A549 (cell line): ENCODE results near the gene DDX10. TPM values are rescaled to one million over a fixed set of nuclear protein-coding genes. Genes with fewer than 3 reads are reported as not detected.
A peak's percentile ranks its signal among the peaks of the same experiment; 100 is the strongest.

Experiments
- ATAC-seq, 2 experiments: fragments of 200-7000 bp in 1 of 2; fragments of >200 bp in 1 of 2; cut with Nextera tagmentation in 1 of 2; cut with Tn5 transposase in 1 of 2; 3 replicates each; pipeline versions ENCODE4 v1.8.0 to v1.9.1; 2018 to 2020; ENCODE audit warnings: mild to moderate bottlenecking in 1 of 2, moderate library complexity in 1 of 2
- CTCF ChIA-PET: fragments of 300-600 bp; sonication (Branson Sonifier 250); formaldehyde crosslinking; extraction: SDS; loops from one replicate; lab custom pipeline; 2021; ENCODE audit warnings: antibody characterized with exemption, inconsistent platforms; lab: Yijun Ruan, JAX
- POLR2A ChIA-PET: fragments of 350-600 bp; formaldehyde crosslinking; extraction: SDS; loops from one replicate; lab custom pipeline; 2021; ENCODE audit warnings: antibody characterized with exemption, inconsistent platforms; lab: Yijun Ruan, JAX
- DNase-seq, 2 experiments: peaks; one replicate each; pipeline versions ENCODE4 v3.0.0 to v3.0.0-alpha.2; 2011 to 2016; ENCODE audit warnings: low read depth in 1 of 2, low spot score in 1 of 2
- FAIRE-seq: peaks from 2 replicates; lab custom pipeline; 2011; peaks lifted over from hg19 to GRCh38; lab: Jason Lieb, UNC
- H3K27ac ChIP-seq, 2 experiments: fragments of >200 bp; sonication (Bioruptor Twin); formaldehyde crosslinking; 3 replicates each; pipeline ENCODE4 v1.5.1; 2016 to 2017
- H3K4me1 ChIP-seq: fragments of >200 bp; sonication (Bioruptor Twin); formaldehyde crosslinking; 3 replicates; pipeline ENCODE4 v1.6.1; 2016
- H3K4me2 ChIP-seq: fragments of >200 bp; sonication (Bioruptor Twin); formaldehyde crosslinking; 3 replicates; pipeline ENCODE4 v1.6.1; 2016
- H3K4me3 ChIP-seq: fragments of >200 bp; sonication (Bioruptor Twin); formaldehyde crosslinking; 3 replicates; pipeline ENCODE4 v1.5.1; 2016
- H3K9me3 ChIP-seq: fragments of >200 bp; sonication (Bioruptor Twin); formaldehyde crosslinking; 3 replicates; pipeline ENCODE4 v1.6.1; 2016
- CHD4 ChIP-seq: fragments of 200-600 bp; sonication (generic); IDR thresholded peaks from 2 replicates; pipeline ENCODE4 v1.6.1; 2016; ENCODE audit warnings: antibody characterized with exemption, mild to moderate bottlenecking, borderline replicate concordance
- CTCF ChIP-seq: fragments of >200 bp; sonication (Bioruptor Twin); formaldehyde crosslinking; IDR thresholded peaks from 3 replicates; pipeline ENCODE4 v1.5.1; 2016
- GATA3 ChIP-seq: IDR thresholded peaks from 2 replicates; pipeline ENCODE4 v1.6.1; 2012; ENCODE audit warnings: borderline replicate concordance
- JUN ChIP-seq, 2 experiments: fragments of >200 bp; sonication (Bioruptor Twin); formaldehyde crosslinking; IDR thresholded peaks; 2 replicates in 1 of 2; 3 replicates in 1 of 2; pipeline ENCODE4 v1.6.1; 2016 to 2017
- KDM1A ChIP-seq: fragments of 200-600 bp; sonication (generic); IDR thresholded peaks from 2 replicates; pipeline ENCODE4 v1.6.1; 2016; ENCODE audit warnings: low read depth, mild to moderate bottlenecking
- MAFK ChIP-seq: fragments of 450-650 bp; IDR thresholded peaks from 2 replicates; pipeline ENCODE4 v1.6.1; 2014; ENCODE audit not compliant: partially characterized antibody
- MAX ChIP-seq: IDR thresholded peaks from 2 replicates; pipeline ENCODE4 v1.6.1; 2012
- NFE2L2 ChIP-seq: fragments of 150-350 bp; conservative IDR thresholded peaks from 2 replicates; pipeline ENCODE4 v1.6.1; 2014; ENCODE audit warnings: low read length
- POLR2A ChIP-seq: IDR thresholded peaks from 2 replicates; pipeline ENCODE4 v1.6.1; 2012; ENCODE audit warnings: mild to moderate bottlenecking, low read length
- RAD21 ChIP-seq, 2 experiments: fragments of >200 bp in 1 of 2; sonication (Bioruptor Twin) in 1 of 2; formaldehyde crosslinking in 1 of 2; IDR thresholded peaks in 1 of 2; conservative IDR thresholded peaks in 1 of 2; 2 replicates in 1 of 2; 3 replicates in 1 of 2; pipeline ENCODE4 v1.6.1; 2012 to 2018; ENCODE audit warnings: inconsistent platforms in 1 of 2
- RFX5 ChIP-seq: fragments of 450-650 bp; IDR thresholded peaks from 2 replicates; pipeline ENCODE4 v1.7.1; 2014; ENCODE audit warnings: antibody characterized with exemption, mild to moderate bottlenecking, moderate library complexity
- RNF2 ChIP-seq: fragments of 200-600 bp; sonication (generic); IDR thresholded peaks from 2 replicates; pipeline ENCODE4 v1.6.1; 2016; ENCODE audit warnings: low read depth, mild to moderate bottlenecking, antibody characterized with exemption, moderate library complexity, borderline replicate concordance
- TP53 ChIP-seq: fragments of 250-450 bp; sonication (Bioruptor Pico); IDR thresholded peaks from 2 replicates; pipeline ENCODE4 v1.5.0; 2021; ENCODE audit warnings: mild to moderate bottlenecking, moderate library complexity
- USF2 ChIP-seq: fragments of 450-650 bp; IDR thresholded peaks from 2 replicates; pipeline ENCODE4 v1.6.1; 2014; ENCODE audit warnings: antibody characterized with exemption
- ZC3H11A ChIP-seq: fragments of 450-650 bp; IDR thresholded peaks from 2 replicates; pipeline ENCODE4 v1.6.1; 2014; ENCODE audit warnings: antibody characterized with exemption, mild to moderate bottlenecking
- ZFP36 ChIP-seq: fragments of 450-650 bp; IDR thresholded peaks from 2 replicates; pipeline ENCODE4 v1.6.1; 2014; ENCODE audit warnings: borderline replicate concordance; ENCODE audit not compliant: partially characterized antibody
- ZSCAN20 ChIP-seq: fragments of 250-450 bp; sonication (Bioruptor Pico); IDR thresholded peaks from 2 replicates; pipeline ENCODE4 v1.8.0; 2022; ENCODE audit warnings: mild to moderate bottlenecking, moderate library complexity
- WGBS: methylation state at CpG from one replicate; pipeline ENCODE4 v1.1.6; 2017; ENCODE audit errors: missing lambda C conversion rate; 5-methylcytosine and 5-hydroxymethylcytosine counted together
- polyA plus RNA-seq, 4 experiments: library from polyadenylated mRNA; depleted of rRNA in 3 of 4; stranded (reverse); fragments of >200 nt; fragmentation: RNase III in 1 of 4; extraction: RNeasy Plus Mini Kit Qiagen cat#74134 plus additional on column Dnase treatment in 1 of 4; gene quantifications; 2 replicates in 3 of 4; 3 replicates in 1 of 4; pipeline ENCODE4 v1.2.3, GENCODE V29; 2011 to 2017
- TF ChIP-seq, protein P1 (sequence below): IDR thresholded peaks from 2 replicates; pipeline ENCODE4 v1.6.1; 2012
- TF ChIP-seq, protein P2 (sequence below): fragments of >200 bp; sonication (Bioruptor Twin); formaldehyde crosslinking; IDR thresholded peaks from 3 replicates; pipeline ENCODE4 v1.6.1; 2016

Gene DDX10
- polyA plus RNA-seq, 2 of the 4 experiments (the other 2 are of a cell fraction): 46.0 to 189 TPM

DNA sequence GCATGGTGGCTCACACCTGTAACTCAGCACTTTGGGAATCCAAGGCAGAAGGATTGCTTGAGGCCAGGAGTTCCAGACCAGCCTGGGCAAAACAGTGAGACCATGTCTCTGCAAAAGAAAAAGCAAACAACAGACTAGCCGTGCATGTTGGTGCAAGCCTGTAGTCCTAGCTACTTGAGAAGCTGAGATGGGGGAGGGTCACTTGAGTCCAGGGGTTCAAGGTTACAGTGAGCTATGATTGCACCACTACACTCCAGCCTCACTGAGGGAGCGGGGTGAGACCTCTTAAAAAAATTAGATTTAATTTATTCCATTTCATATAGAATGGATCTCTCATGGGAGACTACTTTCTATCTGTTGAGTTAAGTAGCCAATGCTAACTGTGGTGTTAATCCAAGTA lies 50.4 kb downstream of the DDX10 start:
- ATAC-seq: no peak
- ChIA-PET POLR2A (no interaction called here), CTCF (no interaction called here)
- no peak for DNase-seq
- no peak overlapping the region for H3K27ac ChIP-seq
- no peak overlapping the region for H3K4me2 ChIP-seq
- 96% methylated on average over 2 of the region's 2 CpGs for WGBS
- 0 out of 3 replicates have a peak, but pooled peaks cover 3% of the 10 kb centered on the region for H3K4me1 ChIP-seq
- H3K9me3 ChIP-seq: no peaks in the 10 kb centered on the region
- H3K4me3 ChIP-seq: no peak overlapping the region
- TF ChIP-seq ZC3H11A (no peak), RNF2 (no peak), USF2 (no peak), RFX5 (no peak), ZSCAN20 (CRISPR knock-in tag) (no peak), NFE2L2 (no peak), RAD21 (conservative IDR thresholded peaks at IDR 0.05 in 1 of 2, IDR thresholded peaks at IDR 0.05 in 1 of 2) (no peak)
- FAIRE-seq: no peak

DNA sequence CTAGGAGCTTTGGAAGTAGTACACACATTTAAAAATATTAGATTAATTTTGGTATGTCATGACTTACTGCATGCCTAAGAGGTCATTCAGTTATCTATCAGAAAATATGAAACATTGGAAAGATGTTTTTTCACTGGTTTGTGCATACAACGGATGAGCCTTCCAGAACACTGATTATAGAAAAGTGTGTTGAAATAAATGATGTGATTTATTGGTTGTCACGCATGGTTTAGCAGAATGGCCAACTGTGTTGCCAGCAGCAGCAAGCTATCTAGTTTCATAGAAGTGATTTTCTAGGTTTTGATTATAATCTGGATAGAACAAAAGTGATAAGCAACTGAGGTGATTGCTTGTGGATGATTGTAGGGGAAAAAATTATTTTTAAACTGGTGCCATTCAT lies 53.6 kb downstream of the DDX10 start:
- 0 out of 3 replicates have a peak, but pooled peaks cover 2% of the 10 kb centered on the region for H3K4me1 ChIP-seq
- 86% methylated on average over 2 of the region's 2 CpGs for WGBS
- H3K9me3 ChIP-seq: no peaks in the 10 kb centered on the region
- H3K4me3 ChIP-seq: no peak overlapping the region
- DNase-seq: no peak
- H3K4me2 ChIP-seq: no peak overlapping the region
- ATAC-seq: no peak
- TF ChIP-seq, protein P1, sequence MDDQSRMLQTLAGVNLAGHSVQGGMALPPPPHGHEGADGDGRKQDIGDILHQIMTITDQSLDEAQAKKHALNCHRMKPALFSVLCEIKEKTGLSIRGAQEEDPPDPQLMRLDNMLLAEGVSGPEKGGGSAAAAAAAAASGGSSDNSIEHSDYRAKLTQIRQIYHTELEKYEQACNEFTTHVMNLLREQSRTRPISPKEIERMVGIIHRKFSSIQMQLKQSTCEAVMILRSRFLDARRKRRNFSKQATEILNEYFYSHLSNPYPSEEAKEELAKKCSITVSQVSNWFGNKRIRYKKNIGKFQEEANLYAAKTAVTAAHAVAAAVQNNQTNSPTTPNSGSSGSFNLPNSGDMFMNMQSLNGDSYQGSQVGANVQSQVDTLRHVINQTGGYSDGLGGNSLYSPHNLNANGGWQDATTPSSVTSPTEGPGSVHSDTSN: no peak
- TF ChIP-seq, protein P2, sequence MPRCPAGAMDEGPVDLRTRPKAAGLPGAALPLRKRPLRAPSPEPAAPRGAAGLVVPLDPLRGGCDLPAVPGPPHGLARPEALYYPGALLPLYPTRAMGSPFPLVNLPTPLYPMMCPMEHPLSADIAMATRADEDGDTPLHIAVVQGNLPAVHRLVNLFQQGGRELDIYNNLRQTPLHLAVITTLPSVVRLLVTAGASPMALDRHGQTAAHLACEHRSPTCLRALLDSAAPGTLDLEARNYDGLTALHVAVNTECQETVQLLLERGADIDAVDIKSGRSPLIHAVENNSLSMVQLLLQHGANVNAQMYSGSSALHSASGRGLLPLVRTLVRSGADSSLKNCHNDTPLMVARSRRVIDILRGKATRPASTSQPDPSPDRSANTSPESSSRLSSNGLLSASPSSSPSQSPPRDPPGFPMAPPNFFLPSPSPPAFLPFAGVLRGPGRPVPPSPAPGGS: no peak
- TF ChIP-seq GATA3: no peak
- TF ChIP-seq ZSCAN20 (CRISPR knock-in tag): no peak
- TF ChIP-seq JUN (IDR thresholded peaks at IDR 0.05): no peak
- no peak for TF ChIP-seq CTCF
- no peak for TF ChIP-seq CHD4
- TF ChIP-seq POLR2A: no peak
- no peak for TF ChIP-seq TP53 (CRISPR knock-in tag)
- TF ChIP-seq MAX: no peak
- TF ChIP-seq RNF2: no peak
- H3K27ac ChIP-seq: no peak overlapping the region
- FAIRE-seq: no peak
- CTCF ChIA-PET: interaction anchor here (0.6 to 1.4 kb wide), 3 partner anchors 15 to 616 kb away, joined by 3 to 4 read pairs (median 3); no protein-coding TSS in a partner anchor
- POLR2A ChIA-PET: no interaction called here

DNA sequence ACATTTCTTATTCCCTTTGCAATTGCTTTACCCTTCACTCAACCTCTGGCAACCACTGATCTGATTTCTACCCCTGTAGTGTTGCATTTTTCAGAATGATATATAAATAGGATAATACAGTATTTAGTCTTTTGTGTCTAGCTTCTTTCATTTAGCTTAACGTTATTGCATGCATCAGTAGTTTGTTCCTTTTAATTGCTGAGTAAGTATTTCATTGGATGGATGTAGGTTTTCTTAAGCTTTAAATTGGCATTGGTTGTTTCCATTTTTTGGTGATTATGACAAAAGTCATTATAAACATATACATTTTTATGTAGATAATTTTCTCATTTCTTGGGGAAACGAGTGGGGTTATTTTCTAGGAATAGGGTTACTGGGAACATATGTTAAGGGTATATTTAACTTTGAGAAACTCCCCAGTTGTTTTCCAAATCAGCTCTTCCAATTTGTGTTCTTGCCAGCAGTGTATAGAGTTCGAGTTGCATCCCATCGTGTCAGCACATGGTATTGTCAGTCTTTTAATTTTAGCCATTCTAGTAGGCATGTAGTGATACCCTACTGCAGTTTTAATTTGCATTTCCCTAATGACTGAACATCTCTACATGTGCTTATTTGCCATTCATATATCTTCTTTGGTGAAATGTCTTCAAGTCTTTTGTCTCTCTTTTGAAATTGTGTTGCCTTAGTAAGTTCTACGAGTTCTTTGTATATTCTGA lies 60.3 kb downstream of the DDX10 start:
- POLR2A ChIA-PET: no interaction called here

More for the DNA sequence above, 60.3 kb downstream of the DDX10 start:
- DNase-seq (no peak), ATAC-seq (no peak)
- Histone ChIP-seq H3K4me1 (0 out of 3 replicates have a peak, but pooled peaks cover 4% of the 10 kb centered on the region), H3K27ac (no peak overlapping the region), H3K9me3 (peaks cover 6% of the 10 kb centered on the region; the same call in 1 of the 3 replicates), H3K4me3 (no peak overlapping the region)
- TF ChIP-seq MAFK: peak; percentile 46
- TF ChIP-seq ZFP36: peak; percentile 42
- TF ChIP-seq KDM1A: 0 out of 2 replicates have a peak, but pooled peaks have one; percentile 19
- TF ChIP-seq RNF2: no peak
- TF ChIP-seq, all 56 proteins: peak for 3
- 76% methylated on average over 5 of the region's 5 CpGs for WGBS
- no peak overlapping the region for H3K4me2 ChIP-seq
- no peak for FAIRE-seq
- CTCF ChIA-PET: no interaction called here
